B cell (primary cell): ENCODE data around the gene ATG16L1. TPM values are rescaled to one million over a fixed set of nuclear protein-coding genes. Genes with fewer than 3 reads are reported as not detected.

Experiments
- ATAC-seq: fragments of 200-7000 bp; cut with Tn5 transposase; one replicate; pipeline ENCODE4 v1.10.0; 2021; ENCODE audit warnings: low read depth, mild to moderate bottlenecking, moderate number of reproducible peaks, moderate library complexity
- CTCF ChIA-PET: fragments of 350-600 bp; sonication (Branson Sonifier 250); formaldehyde crosslinking; loops from one replicate; lab custom pipeline; 2021; ENCODE audit warnings: antibody characterized with exemption, inconsistent platforms; lab: Charles Lee
- POLR2A ChIA-PET: fragments of 350-600 bp; sonication (Branson Sonifier 250); formaldehyde crosslinking; loops from one replicate; lab custom pipeline; 2021; ENCODE audit warnings: antibody characterized with exemption; lab: Charles Lee
- DNase-seq: peaks from one replicate; pipeline ENCODE4 v3.0.0; 2013
- H2AFZ ChIP-seq: 2 replicates; pipeline ENCODE4 v1.6.1; 2012; ENCODE audit warnings: mild to moderate bottlenecking, low read depth, low read length; ENCODE audit not compliant: insufficient read depth, poor library complexity, severe bottlenecking
- H3K27ac ChIP-seq, 2 donors: 1 replicate in 1 of 2; 2 replicates in 1 of 2; pipeline ENCODE4 v1.5.1; 2012 to 2013; ENCODE audit warnings: low read length in 2 of 2, mild to moderate bottlenecking in 2 of 2, moderate library complexity in 1 of 2
- H3K27me3 ChIP-seq, 4 experiments: fragments of 200-600 bp in 1 of 4; sonication (generic) in 1 of 4; replicated peaks in 1 of 4; 1 replicate in 2 of 4; 2 replicates in 2 of 4; pipeline versions ENCODE4 v1.6.1 to v1.7.0; 2013 to 2016; ENCODE audit warnings: low read length in 3 of 4, mild to moderate bottlenecking in 2 of 4, mixed read lengths in 1 of 4, moderate library complexity in 1 of 4; ENCODE audit not compliant: insufficient read depth in 4 of 4, control insufficient read depth in 3 of 4; ENCODE audit errors: control extremely low read depth in 1 of 4
- H3K36me3 ChIP-seq, 2 experiments: replicated peaks in 1 of 2; 1 replicate in 1 of 2; 2 replicates in 1 of 2; pipeline versions ENCODE4 v1.6.1 to v1.7.1; 2013; ENCODE audit warnings: low read length in 1 of 2; ENCODE audit not compliant: insufficient read depth in 2 of 2, control insufficient read depth in 1 of 2; ENCODE audit errors: control extremely low read depth in 1 of 2, extremely low read depth in 1 of 2
- H3K4me1 ChIP-seq, 2 donors: fragments of 200-600 bp in 1 of 2; sonication (generic) in 1 of 2; 1 replicate in 1 of 2; 2 replicates in 1 of 2; pipeline versions ENCODE4 v1.5.1 to v1.6.1; 2013 to 2017; ENCODE audit warnings: low read length in 2 of 2; ENCODE audit not compliant: control insufficient read depth in 2 of 2, insufficient read depth in 2 of 2
- H3K4me2 ChIP-seq: replicated peaks from 2 replicates; pipeline ENCODE3; 2012; ENCODE audit warnings: mild to moderate bottlenecking, low read depth, low read length; ENCODE audit not compliant: poor library complexity, severe bottlenecking
- H3K4me3 ChIP-seq, 5 experiments: fragments of 200-600 bp in 1 of 5; sonication (generic) in 1 of 5; 1 replicate in 3 of 5; 2 replicates in 2 of 5; pipeline versions ENCODE4 v1.5.1 to v1.7.0; 2011 to 2016; ENCODE audit warnings: low read length in 4 of 5, mild to moderate bottlenecking in 4 of 5, low read depth in 2 of 5, control low read depth in 1 of 5, moderate library complexity in 1 of 5; ENCODE audit not compliant: insufficient read depth in 1 of 5; ENCODE audit errors: control extremely low read depth in 1 of 5, extremely low read depth in 1 of 5
- H3K79me2 ChIP-seq: fragments of 200-600 bp; sonication (generic); one replicate; pipeline ENCODE4 v1.6.0; 2016; ENCODE audit warnings: low read length; ENCODE audit not compliant: control insufficient read depth, insufficient read depth
- H3K9ac ChIP-seq: fragments of 200-600 bp; sonication (generic); 2 replicates; pipeline ENCODE4 v1.6.1; 2017; ENCODE audit warnings: mild to moderate bottlenecking, low read length, moderate library complexity
- H3K9me3 ChIP-seq, 3 donors: one replicate each; pipeline versions ENCODE4 v1.6.1 to v1.7.1; 2013; ENCODE audit warnings: low read length in 2 of 3; ENCODE audit not compliant: control insufficient read depth in 2 of 3, insufficient read depth in 1 of 3; ENCODE audit errors: control extremely low read depth in 1 of 3
- H4K20me1 ChIP-seq: 2 replicates; pipeline ENCODE4 v1.6.0; 2012; ENCODE audit warnings: mild to moderate bottlenecking, low read length; ENCODE audit not compliant: insufficient read depth, control insufficient read depth, poor library complexity, severe bottlenecking
- H3K27ac Mint-ChIP-seq: one replicate; pipeline ENCODE4 v1.8.0; 2021; ENCODE audit warnings: mixed read lengths
- H3K27me3 Mint-ChIP-seq: one replicate; pipeline ENCODE4 v1.8.0; 2021; ENCODE audit warnings: mixed read lengths
- H3K4me1 Mint-ChIP-seq: one replicate; pipeline ENCODE4 v1.8.0; 2021; ENCODE audit warnings: mixed read lengths
- H3K4me3 Mint-ChIP-seq: one replicate; pipeline ENCODE4 v1.8.0; 2021; ENCODE audit warnings: mixed read lengths
- H3K9me3 Mint-ChIP-seq: one replicate; pipeline ENCODE4 v1.8.0; 2022; ENCODE audit warnings: mixed read lengths; ENCODE audit not compliant: insufficient read depth
- CTCF ChIP-seq: fragments of 200-600 bp; IDR thresholded peaks from one replicate; pipeline ENCODE4 v1.8.0; 2022; ENCODE audit warnings: antibody characterized with exemption, mild to moderate bottlenecking
- EZH2 ChIP-seq: IDR thresholded peaks from 2 replicates; pipeline ENCODE4 v1.6.1; 2012; ENCODE audit warnings: borderline replicate concordance, low read depth, mild to moderate bottlenecking, moderate library complexity, low read length; ENCODE audit not compliant: insufficient read depth, poor library complexity, severe bottlenecking
- WGBS: methylation state at CpG from one replicate; pipeline ENCODE4 v1.1.5; 2013; ENCODE audit warnings: missing lambda C conversion rate; ENCODE audit not compliant: insufficient coverage; 5-methylcytosine and 5-hydroxymethylcytosine counted together
- intact Hi-C: fragments of 100-400 bp; cut with micrococcal nuclease; formaldehyde crosslinking; loops from one replicate; pipeline ENCODE4 v1.10.0; 2022
- polyA plus RNA-seq: library from polyadenylated mRNA; depleted of rRNA; stranded (reverse); fragments of >200 nt; gene quantifications from 2 replicates; pipeline ENCODE4 v1.2.3, GENCODE V29; 2012
- total RNA-seq, 2 donors: library from RNA; stranded (reverse); fragments of 120-200 nt in 1 of 2; gene quantifications; 1 replicate in 1 of 2; 2 replicates in 1 of 2; pipeline versions ENCODE4 v1.2.3 to v1.2.4, GENCODE V29; 2013 to 2022

The ATG16L1 gene
- total and polyA plus RNA-seq, 2 donors (not counting 1 experiment from before 2014, with no cell fraction given): 25.7 to 69.9 TPM

GRCh38 chr2:233233618-233234230, 17.7 kb upstream of the ATG16L1 start:
- H3K36me3 ChIP-seq: no peaks in the 10 kb centered on the region
- H3K4me3 ChIP-seq: no peak overlapping the region
- no peak overlapping the region for H3K9ac ChIP-seq
- DNase-seq: no peak
- no peaks in the 10 kb centered on the region for H4K20me1 ChIP-seq
- H3K4me3 Mint-ChIP-seq: no peak overlapping the region
- H3K9me3 Mint-ChIP-seq: no peaks in the 10 kb centered on the region
- ATAC-seq: no peak
- no peak overlapping the region for H2AFZ ChIP-seq
- WGBS: 91% methylated on average over 3 of the region's 4 CpGs
- H3K4me1 ChIP-seq: no peaks in the 10 kb centered on the region
- ChIA-PET POLR2A (no interaction called here), CTCF (no interaction called here)
- no peaks in the 10 kb centered on the region for H3K4me1 Mint-ChIP-seq
- H3K27me3 ChIP-seq: no peaks in the 10 kb centered on the region
- H3K27me3 Mint-ChIP-seq: no peaks in the 10 kb centered on the region
- no peak overlapping the region for H3K27ac Mint-ChIP-seq
- H3K4me2 ChIP-seq: no peak overlapping the region
- intact Hi-C loops: no loop called here
- TF ChIP-seq CTCF (no peak), EZH2 (no peak)
- H3K27ac ChIP-seq: no peak overlapping the region
- peaks cover 0 to 4% (median 0%) of the 10 kb centered on the region in 3 donors for H3K9me3 ChIP-seq
- H3K79me2 ChIP-seq: no peaks in the 10 kb centered on the region

GRCh38 chr2:233234264-233234663, 17.2 kb upstream of the ATG16L1 start:
- Histone ChIP-seq H3K9ac (no peak overlapping the region), H3K4me1 (peaks cover 0 to 5% of the 10 kb centered on the region in 2 donors), H3K4me3 (no peak overlapping the region), H3K27me3 (no peaks in the 10 kb centered on the region), H4K20me1 (no peaks in the 10 kb centered on the region), H3K4me2 (no peak overlapping the region), H3K36me3 (no peaks in the 10 kb centered on the region), H2AFZ (no peak overlapping the region), H3K27ac (no peak overlapping the region), H3K9me3 (peaks cover 0 to 4% (median 0%) of the 10 kb centered on the region in 3 donors), H3K79me2 (peaks cover 4% of the 10 kb centered on the region)
- H3K27ac Mint-ChIP-seq: no peak overlapping the region
- no peaks in the 10 kb centered on the region for H3K4me1 Mint-ChIP-seq
- DNase-seq: no peak
- no peak overlapping the region for H3K4me3 Mint-ChIP-seq
- CTCF ChIA-PET: interaction anchor here (1.1 kb wide), 1 partner anchor 151 kb away, joined by 3 read pairs; no protein-coding TSS in a partner anchor
- intact Hi-C loops: no loop called here
- no peak for ATAC-seq
- H3K27me3 Mint-ChIP-seq: no peaks in the 10 kb centered on the region
- no CpG with 5 or more reads among the region's 2 CpGs for WGBS
- POLR2A ChIA-PET: interaction anchor here (0.6 kb wide), 1 partner anchor 67 kb away, joined by 4 read pairs; no protein-coding TSS in a partner anchor
- TF ChIP-seq EZH2: no peak
- TF ChIP-seq CTCF: no peak
- H3K9me3 Mint-ChIP-seq: no peaks in the 10 kb centered on the region
